Glutamatergic neuron (in vitro differentiated cells): Measurements from ENCODE around the gene TEP1. TPM values are rescaled to one million over a fixed set of nuclear protein-coding genes. Genes with fewer than 3 reads are reported as not detected.

Experiments
- DNase-seq: peaks from one replicate; pipeline ENCODE4 v3.0.0; 2022
- H3K27ac Mint-ChIP-seq: one replicate; pipeline ENCODE4 v1.8.0; 2020; ENCODE audit warnings: mild to moderate bottlenecking, mixed read lengths, inconsistent platforms; ENCODE audit not compliant: unreplicated experiment
- H3K27me3 Mint-ChIP-seq: one replicate; pipeline ENCODE4 v1.8.0; 2020; ENCODE audit warnings: mild to moderate bottlenecking, moderate library complexity, mixed read lengths, inconsistent platforms; ENCODE audit not compliant: unreplicated experiment
- H3K36me3 Mint-ChIP-seq: one replicate; pipeline ENCODE4 v1.8.0; 2020; ENCODE audit warnings: mild to moderate bottlenecking, mixed read lengths, inconsistent platforms; ENCODE audit not compliant: unreplicated experiment
- H3K4me1 Mint-ChIP-seq: one replicate; pipeline ENCODE4 v1.8.0; 2020; ENCODE audit warnings: mild to moderate bottlenecking, low read depth, mixed read lengths, inconsistent platforms; ENCODE audit not compliant: unreplicated experiment
- H3K4me3 Mint-ChIP-seq: one replicate; pipeline ENCODE4 v1.8.0; 2020; ENCODE audit warnings: mild to moderate bottlenecking, mixed read lengths, inconsistent platforms; ENCODE audit not compliant: unreplicated experiment
- H3K9me3 Mint-ChIP-seq: one replicate; pipeline ENCODE4 v1.8.0; 2020; ENCODE audit warnings: mild to moderate bottlenecking, moderate library complexity, mixed read lengths, inconsistent platforms; ENCODE audit not compliant: unreplicated experiment
- CTCF ChIP-seq: fragments of 200-600 bp; sonication (generic); IDR thresholded peaks from one replicate; pipeline ENCODE4 v1.5.0; 2021; ENCODE audit not compliant: partially characterized antibody, unreplicated experiment
- total RNA-seq: library from RNA; stranded (reverse); fragmentation: NEBNext Ultra II Directional; extraction: Animal tissue kit (Norgen Biotek cat#: 25700); gene quantifications from one replicate; pipeline ENCODE4 v1.2.1, GENCODE V29; 2021; ENCODE audit not compliant: unreplicated experiment

TEP1 gene
- total RNA-seq, 1 donor from 2014 or later, result 22.7 TPM

- DNase-seq, result no peak
- H3K4me1 Mint-ChIP-seq, result no peaks in the 10 kb centered on the region
- no peaks in the 10 kb centered on the region for H3K36me3 Mint-ChIP-seq
- no peak within 1 kb of the TSS for H3K27ac Mint-ChIP-seq
- peak within 1 kb of the TSS; percentile 73 for H3K4me3 Mint-ChIP-seq
- peaks cover 8% of the 10 kb centered on the region for H3K27me3 Mint-ChIP-seq
- no peak for TF ChIP-seq CTCF
- peaks cover 2% of the 10 kb centered on the region for H3K9me3 Mint-ChIP-seq
These were observed 22.5 kb upstream of the TEP1 start, which contains the start of gene KLHL33 for GRCh38 chr14:20435582-20436362. TSS of gene KLHL33 (minus strand) at chr14:20436166. CDS start at chr14:20435811, 355 bp downstream.

GRCh38 chr14:20434701-20435581, 21.6 kb upstream of the TEP1 start:
- Mint-ChIP-seq H3K4me1 (no peaks in the 10 kb centered on the region), H3K27ac (peak overlapping the region; percentile 22), H3K27me3 (peaks cover 7% of the 10 kb centered on the region), H3K36me3 (no peaks in the 10 kb centered on the region), H3K9me3 (peaks cover 2% of the 10 kb centered on the region), H3K4me3 (peak overlapping the region; percentile 73)
- TF ChIP-seq CTCF, result no peak
- peak; percentile 51 for DNase-seq

- DNase-seq, result no peak
- H3K4me3 Mint-ChIP-seq, result no peak overlapping the region
- H3K27me3 Mint-ChIP-seq, result no peaks in the 10 kb centered on the region
- no peaks in the 10 kb centered on the region for H3K36me3 Mint-ChIP-seq
- H3K4me1 Mint-ChIP-seq, result no peaks in the 10 kb centered on the region
- peaks cover 3% of the 10 kb centered on the region for H3K9me3 Mint-ChIP-seq
- no peak for TF ChIP-seq CTCF
- no peak overlapping the region for H3K27ac Mint-ChIP-seq
These were observed 16.7 kb upstream of the TEP1 start for GRCh38 chr14:20429801-20430669.

GRCh38 chr14:20428802-20429201, 15.5 kb upstream of the TEP1 start:
- no peaks in the 10 kb centered on the region for H3K27me3 Mint-ChIP-seq
- TF ChIP-seq CTCF, result no peak
- H3K4me3 Mint-ChIP-seq, result no peak overlapping the region
- no peaks in the 10 kb centered on the region for H3K4me1 Mint-ChIP-seq
- DNase-seq, result no peak
- no peak overlapping the region for H3K27ac Mint-ChIP-seq
- peaks cover 3% of the 10 kb centered on the region for H3K9me3 Mint-ChIP-seq
- no peaks in the 10 kb centered on the region for H3K36me3 Mint-ChIP-seq
